Inferior parietal cortex (tissue), 1 donor: ENCODE measurements around the gene IKZF1.

Source experiments
- DNase-seq: peaks from one replicate; pipeline ENCODE4 v3.0.0-alpha.2; 2016; ENCODE audit errors: extremely low spot score

The IKZF1 gene

DNA sequence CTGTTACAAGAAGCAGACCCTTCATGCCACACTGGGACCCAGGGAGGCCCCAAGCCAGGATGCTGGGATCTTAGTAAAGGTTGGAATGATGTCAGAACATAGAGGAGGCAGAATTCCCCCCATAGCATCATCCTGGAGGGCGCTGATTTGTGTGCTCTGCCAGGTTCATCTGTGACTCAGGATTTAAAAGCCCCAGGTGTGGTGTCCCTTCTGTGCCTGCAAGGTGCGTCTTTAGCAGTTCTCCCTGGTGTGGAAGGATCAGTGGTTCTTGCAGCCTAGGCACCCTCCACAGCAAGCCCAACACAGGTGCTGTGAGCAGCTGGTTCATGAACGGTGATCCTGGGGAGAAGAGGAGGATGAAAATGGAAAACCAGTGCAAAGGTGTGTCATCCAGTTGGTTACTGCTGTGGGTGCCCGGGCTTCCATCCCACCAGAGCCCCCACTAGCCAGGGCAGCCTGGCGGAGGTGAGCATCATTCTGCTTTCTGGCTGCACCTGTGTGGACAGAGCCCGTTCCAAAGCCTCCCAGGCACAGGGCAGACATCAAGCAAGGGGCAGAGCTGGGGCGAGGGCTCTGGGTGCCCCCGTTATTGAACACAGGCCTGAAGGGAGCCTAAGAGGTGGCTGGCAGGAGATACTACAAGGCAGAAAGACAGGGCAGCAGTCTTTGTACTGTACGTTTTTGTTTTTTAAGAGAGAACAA is 49.5 kb downstream of the IKZF1 start:
- DNase-seq, result no peak

DNA sequence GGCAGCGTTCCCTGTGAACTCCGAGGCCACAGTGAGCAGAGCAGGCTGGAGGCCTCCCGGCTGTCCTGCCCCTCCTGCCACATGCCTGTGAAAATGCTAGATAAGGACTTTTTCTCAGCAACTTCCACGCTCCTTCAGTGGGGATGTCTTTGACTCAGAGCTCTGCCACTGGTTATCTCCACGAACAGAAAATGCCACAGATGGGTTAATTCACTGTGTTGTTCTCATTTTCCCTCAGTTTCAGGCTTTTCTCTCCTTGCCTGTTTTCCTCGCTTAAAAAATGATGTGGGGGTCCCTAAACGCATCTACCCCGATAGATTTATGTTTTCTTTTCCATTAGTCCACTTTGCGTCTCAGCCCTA is 51.3 kb downstream of the IKZF1 start:
- no peak for DNase-seq

DNA sequence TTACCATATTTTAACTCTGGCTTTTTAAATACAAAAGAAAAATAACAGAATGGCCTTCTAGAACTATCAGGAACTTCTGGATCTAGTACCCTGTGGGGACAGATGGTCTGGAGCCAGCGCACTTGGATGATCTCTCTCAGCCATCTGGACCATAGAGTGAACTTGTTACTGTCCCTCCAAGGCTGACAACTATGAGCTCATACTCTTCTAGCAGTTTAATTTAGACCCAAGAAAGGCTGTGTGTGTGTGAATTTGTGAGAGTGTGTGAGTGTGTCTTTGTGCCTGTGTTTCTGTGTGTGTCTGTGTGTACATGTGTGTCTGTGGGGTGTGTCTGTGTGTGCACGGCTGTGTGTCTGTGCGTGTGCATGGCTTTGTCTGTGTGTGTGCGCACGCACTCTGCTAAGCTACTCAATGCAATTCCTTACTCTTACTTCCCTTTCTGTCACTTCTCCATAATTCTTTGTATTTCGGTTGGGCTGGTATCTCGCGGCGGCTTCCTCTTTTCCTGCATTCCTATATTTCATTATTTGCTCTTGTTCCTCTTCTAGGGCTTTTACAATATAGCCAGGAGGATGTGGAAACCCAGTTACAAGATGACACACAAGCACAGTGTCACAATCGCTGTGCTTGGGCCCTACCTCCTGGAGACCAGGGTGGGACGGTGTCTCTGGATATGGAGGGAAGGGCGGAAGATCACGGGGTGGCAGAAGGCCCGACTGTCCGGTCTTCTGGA is 51.9 kb downstream of the IKZF1 start:
- no peak for DNase-seq

DNA sequence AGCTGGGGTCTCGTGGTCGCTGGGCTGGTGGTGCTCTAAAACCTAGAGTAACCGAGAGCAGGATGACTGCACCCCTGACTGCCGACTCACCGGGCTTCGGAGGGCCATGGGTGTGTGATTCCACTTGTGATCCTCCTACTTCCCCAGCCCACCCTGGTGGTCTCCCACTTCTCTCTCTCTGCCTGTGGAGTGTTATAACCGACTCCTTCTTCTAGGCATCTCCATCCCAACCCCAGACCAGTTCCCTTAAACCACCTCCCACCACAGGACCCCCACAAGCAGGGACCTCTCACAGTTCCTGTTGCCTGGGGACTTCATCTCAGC is 52.4 kb downstream of the IKZF1 start:
- DNase-seq, result no peak

DNA sequence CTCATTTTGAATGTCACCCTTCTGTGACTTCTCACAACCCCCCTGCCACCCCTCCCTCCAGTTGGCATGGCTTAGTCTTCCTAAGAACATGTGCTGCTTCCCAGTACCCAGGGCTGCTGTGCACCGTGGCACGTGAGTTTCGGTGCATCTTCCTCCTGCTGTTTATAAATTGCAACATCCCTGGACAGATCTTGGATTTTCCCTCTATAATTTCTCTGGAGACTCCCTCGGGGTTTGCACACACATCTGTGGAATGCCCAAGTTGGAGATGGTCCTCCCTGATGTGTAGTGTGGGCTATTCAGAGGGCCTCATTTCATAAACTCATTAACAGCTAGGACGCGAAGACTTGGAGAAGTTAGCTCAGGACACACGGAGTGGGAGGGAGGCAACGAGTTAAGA is 52.9 kb downstream of the IKZF1 start:
- no peak for DNase-seq

DNA sequence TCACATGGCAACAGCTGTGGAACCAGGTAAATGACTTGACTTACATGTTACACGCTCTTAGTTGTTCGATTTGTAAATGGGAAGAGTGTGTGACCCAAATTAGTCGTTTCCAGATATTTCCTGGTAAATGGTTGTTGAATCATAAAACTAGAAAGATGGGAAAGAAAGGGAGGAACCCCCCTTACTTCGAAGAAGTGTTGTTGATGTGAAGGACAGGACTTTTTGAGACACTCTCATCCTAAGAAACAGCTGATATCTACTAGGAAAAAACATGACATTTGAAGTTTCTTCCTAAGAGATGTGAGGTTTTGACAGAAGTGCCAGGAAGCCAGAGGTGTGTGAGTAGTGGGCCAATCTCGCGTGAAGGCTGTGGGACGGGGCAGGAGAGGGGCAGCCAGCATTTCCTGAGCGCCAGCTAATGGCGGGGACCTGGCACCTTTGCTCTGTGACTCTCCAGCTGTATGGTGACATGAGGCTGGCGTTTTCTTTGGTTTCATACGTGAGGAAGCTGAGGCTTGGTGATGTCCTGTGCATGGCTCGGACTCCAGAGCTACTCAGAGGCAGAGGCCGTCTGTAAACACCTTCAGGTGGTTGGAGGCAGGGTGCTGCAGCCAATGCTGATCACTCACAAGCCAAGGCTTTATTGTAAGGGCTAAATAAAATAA is 53.7 kb downstream of the IKZF1 start:
- no peak for DNase-seq

DNA sequence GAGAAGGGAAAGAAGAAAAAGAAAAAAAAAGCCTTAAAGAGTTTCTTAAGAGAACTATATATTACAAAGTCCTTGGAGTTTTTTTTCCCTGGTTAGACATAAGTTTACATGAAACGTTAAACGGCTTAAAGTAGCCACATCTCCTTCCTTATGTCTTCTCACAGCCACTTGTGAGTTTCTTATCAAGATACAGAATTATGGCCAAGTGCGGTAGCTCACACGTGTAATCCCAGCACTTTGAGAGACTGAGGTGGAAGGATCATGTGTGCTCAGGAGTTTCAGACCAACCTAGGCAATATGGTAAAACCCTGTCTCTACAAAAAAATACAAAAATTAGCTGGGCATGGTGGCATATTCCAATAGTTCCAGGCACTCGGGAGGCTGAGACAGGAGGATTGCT is 54.3 kb downstream of the IKZF1 start:
- no peak for DNase-seq

DNA sequence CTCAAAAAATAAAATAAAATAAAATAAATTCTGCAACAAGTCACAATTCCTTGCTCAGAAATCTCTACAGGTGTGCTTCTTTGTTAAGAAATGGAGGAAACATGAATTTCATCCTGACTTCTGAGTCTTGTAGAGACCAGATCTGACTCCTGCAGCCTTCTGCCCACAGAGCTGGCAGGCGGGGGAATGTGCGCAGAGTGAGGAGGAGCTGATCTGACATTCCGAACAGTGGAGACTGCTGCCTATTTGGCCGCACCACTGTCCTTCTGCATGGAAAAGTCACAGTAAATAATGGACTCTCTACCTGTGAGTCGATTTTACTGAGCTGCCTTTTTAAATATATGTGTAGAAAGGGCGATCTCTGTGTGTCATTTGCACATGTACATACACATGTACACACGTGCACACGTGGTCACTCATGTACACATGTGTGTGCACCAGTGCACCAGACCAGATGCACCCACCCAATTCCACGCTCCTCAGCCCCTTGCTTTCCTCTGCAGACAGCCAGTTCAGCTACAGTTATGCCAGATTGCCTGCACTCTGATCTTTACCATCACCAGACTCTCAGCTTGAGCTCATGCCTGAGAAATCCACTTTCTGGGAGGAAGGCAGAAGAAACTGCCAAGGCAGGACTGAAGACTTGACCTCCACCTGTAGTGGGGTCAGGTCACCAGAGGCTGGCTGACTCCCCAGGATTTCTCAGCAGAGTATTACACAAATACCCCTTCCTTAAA is 54.9 kb downstream of the IKZF1 start:
- no peak for DNase-seq

DNA sequence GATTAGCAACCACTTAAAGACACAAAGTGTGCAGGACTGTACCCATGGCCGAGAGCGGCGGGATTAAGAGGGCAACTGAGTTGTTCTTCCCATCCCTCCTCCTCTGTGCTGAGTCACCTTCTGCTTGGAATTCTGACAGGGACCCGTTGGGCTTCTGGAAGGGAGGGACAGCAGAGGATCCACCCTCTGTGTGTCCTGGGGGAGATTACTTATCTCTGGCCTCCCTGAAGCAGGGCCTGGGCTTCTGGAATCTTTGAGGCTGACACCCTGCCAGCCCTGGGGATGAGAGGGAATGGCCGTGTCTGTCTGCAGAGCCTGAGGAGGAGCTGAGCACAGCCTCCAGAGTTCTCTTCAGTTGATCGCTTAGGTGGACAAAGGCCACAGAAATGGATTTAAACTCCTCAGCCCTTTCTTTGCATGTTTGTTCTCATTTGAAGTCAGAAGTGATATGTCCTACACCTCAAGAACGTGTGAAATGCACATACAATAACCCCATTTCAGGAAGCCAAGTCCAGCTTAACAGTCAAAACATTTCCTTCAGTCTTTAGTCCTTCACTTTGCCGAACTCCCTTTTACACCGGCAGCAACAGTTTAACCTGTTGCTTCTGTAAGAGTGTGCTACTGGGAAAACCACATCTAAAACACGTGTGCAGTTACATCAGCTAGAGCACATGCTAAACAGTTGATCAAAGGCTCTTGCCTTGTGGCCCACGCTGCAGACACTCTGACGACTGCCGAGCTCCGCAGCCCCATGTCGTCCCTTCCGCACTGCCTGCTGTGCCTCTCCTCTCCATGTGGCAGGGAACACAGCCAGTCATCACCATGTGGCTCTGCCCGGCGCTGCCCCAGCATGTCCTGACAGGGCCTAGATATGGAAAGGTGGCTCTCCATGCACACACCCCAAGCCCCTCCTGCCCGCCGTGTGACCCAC is 55.7 kb downstream of the IKZF1 start:
- DNase-seq, result no peak

DNA sequence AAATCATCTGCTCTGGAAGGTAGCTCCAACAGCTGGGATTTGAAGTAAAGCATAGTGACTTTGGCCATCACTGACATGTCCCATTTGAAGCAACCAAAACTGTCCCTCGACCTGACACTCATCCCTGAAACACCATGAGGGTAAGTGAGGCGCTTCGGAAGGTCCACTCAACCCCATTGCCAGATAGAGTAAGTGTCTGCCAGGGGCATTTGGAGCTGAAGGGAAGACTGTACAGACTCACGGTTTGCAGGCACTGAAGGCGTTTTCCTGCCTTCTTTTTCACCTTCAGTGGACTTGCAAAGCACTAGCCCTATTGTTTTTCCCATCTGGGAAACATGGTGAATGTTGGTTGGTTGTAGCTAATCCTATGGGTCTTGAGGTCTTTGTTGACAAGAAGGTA is 57.6 kb downstream of the IKZF1 start:
- DNase-seq, result no peak

DNA sequence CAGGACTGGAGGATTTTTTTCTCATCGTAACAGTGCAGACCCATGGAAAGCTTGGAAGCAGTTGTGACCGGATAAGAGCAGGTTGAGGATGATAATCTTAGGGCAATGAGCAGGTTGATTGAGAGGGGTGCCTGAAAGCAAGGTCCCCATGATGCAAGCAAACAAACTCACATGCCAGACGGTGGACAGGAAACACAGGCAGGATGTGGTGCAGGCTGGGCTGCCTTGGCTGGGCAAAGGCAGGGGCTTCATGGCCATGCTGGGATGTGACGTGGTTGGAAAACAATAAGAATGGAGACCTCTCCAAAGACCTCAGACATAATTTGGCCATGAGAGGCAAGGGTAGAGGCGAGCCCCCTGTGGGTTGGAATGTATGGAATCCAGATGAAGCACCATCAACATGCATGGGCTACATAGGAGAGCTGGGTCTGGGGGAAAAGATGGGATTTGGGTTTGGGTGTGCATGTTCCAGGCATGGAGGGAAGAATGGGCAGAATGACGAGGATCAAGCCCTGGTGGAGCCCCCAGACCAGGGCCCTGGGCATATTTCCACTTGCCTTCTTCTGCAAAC is 58.3 kb downstream of the IKZF1 start:
- DNase-seq, result no peak

DNA sequence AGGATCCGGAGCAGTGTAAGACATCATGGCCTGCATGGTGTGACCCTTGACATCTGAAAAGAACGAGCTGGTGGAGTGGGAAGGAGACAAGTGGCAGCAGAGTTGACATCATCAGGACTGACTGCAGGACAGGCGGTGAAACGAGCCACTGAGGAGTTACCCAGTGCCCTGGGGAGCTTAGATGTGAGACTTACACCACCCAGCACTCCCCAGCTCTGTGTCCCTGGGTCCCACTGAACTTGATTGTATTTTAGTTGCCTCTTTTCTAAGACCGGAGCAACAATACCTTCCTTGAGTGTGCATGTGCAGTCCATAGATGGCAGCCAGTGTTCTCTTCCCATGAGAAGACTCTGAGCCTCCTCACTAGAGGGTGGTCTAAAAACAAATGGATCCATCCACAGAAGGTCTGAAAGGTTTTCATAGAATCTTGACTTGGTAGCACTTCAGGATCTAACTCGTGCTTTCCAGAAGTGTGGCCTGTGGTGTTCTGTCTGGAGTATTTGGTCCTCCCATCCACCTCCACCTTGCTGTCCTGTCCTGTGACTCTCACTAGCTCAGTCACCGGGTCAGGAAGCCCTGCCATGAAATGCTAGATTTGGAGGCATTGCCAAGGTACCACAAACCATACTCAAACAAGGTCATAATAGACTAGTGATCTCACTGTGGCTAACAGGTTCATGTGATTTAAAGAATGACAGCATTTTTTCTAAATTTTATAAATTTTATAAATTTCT is 59.0 kb downstream of the IKZF1 start:
- no peak for DNase-seq

DNA sequence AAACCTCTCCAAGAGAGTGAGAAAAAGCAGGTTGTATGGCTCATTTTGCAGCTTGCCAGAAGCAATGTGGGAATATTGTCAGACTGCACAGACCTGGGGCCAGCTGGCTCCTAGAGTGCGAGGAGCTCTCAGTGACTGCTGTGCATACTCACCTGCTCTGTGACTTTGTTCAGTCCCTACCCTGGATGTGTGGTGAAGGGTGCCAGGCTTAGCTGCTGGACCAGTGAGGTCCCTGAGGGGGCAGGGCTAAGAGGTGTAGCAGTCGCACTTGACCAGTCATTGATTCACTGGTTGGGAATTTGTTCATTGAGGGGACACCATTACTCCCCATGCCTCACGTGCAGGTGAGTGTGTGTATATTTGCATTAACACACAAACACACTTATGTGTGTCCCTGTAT is 60.1 kb downstream of the IKZF1 start:
- DNase-seq, result no peak

DNA sequence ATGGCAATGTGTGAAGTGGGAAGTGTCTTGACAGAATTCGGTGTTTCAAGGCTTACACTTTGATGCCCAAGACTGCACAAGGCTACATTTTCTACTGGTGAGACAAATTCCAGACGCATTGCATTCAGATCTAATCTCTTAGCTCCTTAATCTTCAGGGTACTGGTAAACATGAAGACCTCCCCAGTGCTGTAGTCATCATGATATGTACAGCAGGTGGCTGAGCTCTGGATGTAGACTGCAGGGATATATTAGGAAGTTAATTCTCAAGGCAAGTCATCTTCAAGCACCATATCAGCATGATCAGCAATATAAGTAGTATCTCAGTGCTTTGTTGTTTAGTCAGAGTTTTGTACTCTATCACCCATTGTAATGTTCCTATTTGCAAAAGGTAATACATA is 61.8 kb downstream of the IKZF1 start:
- DNase-seq, result no peak

DNA sequence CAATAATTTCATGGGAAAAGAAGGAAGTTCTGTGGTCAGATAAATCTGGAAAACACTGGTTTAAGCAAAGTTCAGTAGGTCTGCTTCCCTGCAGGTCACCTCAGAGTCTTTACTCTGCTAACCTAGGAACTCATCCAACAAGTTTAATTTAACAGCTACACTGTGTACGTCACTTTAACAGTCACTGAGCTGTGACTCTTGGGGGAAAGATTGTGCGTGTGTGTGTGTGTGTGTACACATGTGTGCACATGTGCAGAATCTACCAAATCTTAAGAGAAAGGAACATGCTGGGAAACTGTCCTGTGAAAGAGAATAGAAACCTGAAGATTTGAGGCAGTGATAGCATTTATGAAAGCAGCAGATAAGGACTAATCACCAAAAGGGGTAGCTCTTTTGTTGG is 62.6 kb downstream of the IKZF1 start:
- DNase-seq, result no peak

DNA sequence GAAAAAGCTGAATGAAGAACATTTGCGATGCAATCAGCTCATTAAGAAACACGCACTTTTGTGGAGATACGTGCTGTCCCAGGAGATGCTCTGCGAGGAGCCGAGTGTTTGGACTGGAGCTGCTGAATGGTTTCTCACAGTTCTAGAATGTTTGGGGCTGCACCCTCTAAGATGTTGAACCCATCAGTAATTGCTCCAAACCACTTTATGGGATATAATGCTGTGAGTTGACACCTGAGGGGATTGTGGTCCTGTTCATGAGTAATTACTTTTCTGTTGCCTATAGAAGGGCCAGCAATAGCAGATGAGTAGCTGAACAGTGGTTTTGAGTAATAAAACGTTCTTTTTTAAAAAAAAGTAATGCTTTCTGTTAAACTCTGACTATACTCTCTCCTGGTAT is 63.1 kb downstream of the IKZF1 start:
- DNase-seq, result no peak

DNA sequence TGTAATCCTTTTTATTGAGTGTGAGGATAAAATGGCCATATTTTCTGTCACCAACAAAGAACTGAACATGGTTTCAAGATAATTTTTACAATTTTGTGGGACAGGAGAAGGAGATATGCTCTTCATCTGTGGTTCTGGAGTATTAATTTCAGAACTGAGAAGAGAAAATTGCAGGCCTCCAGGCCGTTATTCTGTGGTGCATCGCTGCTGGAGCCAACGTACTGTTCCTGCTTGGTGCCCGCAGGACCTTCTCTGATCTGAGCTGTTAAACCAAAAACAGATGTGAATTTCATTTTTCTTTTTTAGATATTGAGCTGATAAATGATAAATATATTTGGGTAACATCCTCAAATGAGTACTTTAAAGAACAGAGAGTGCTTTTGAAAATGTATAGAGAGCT is 63.9 kb downstream of the IKZF1 start:
- no peak for DNase-seq

DNA sequence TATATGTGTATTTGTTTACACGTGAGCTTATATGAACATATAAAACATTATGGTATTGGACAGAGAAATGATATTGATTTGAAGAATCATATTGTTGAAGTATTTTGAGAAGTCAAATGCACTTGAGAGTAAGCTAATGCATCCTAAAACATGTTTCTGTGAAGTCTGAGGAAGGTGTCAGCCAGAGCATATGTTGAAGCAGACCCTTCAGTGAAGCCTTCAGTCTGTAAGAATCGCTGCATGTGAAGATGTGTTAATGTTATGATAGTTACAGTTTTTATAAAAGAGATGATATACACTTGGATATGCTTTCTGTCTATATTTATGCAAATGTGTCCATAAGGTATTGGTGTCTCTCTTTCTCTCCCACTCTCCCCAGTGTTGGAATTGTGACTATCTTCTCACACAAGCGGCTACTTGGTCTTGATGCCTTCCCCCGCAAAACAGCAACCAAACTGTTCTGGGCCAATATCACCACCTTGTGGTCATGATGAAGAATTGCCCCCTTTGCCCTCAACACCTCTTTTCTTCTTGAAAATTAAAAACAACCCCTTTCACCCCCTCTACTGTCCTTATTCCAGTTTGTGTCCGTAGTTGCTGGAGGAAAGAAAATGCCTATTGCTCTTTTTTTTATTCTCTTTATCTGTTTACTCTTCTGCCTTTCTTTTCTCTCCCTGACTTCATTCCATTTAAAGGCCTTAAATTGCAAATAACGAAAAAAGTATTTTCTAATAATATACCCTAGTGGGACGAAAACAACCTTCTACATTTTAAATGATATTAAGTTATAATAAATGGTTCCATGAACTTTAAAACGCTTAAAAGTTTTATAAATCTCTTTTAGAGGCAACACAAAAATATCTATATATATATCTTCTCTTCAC is 64.9 kb downstream of the IKZF1 start:
- no peak for DNase-seq

DNA sequence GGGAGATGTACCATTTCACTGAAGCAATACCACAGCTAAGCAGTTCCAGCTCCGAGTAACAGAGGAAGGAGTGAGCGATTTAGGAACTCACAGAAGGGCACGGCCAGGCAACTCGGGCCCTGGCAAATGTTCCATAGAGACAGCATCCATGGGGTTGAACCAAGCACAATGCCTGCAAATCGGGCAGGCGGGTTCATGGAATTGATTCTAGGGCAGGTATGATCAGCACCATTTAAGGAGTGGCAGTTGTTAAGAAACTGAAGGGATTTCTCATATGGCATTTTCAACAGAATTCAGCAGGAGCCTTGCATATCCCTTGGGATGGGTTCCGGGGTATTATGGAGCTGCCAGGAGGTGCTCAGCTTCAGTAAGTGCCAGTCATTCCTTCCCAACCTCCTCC is 66.4 kb downstream of the IKZF1 start:
- no peak for DNase-seq
